ENCODE measurements around the gene ANKRD23. TPM values are rescaled to one million over a fixed set of nuclear protein-coding genes. Genes with fewer than 3 reads are reported as not detected.

ANKRD23 gene
- total and polyA plus RNA-seq, 2 of the 13 experiments (the other 11 are each of a cell fraction or from before 2014, with no cell fraction given), result 1.5 to 1.6 TPM

DNA sequence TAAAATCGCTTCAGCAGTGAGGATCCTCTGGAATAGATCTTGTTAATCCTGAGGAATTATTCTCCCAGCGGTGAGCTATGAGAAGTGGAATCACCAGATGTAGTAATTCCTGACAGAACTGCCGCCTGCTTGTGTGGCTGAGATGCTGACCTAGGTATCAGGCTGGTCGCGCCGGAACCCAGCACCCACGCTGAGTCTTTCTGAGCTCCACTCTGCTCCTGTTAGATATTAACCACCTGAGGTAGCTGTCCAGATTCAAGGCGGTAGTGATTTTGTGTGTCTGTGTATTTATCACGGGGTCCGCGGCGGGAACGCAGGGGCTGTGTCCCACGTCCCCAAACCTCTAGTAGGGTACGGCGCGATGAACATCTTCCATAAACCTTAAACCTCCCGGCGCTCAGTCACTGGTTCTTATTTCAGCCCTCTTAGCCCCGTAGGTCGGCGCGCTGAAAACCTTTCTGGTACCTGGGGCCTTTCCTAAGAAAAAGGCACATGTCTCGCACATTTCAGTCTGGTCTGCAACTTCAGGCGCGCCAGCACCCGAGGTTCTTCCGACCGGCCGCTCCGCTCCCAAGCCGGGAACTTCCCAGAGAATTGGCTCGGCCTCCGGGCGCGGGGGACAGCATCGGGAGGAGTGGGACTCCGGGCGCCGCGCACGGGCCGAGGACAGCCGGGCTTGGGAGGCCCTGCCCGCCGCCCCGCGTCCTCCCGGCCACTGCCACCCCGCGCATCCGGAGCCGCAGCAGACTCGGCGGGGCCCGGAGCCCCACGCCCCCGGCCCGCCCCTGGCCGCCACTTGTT, 28.3 kb downstream of the ANKRD23 start (continued):
- TF ChIP-seq GMEB2 (CRISPR knock-in tag; IDR thresholded peaks at IDR 0.05; ENCODE audit: low read depth) (no peak), NRL (CRISPR knock-in tag; IDR thresholded peaks at IDR 0.05; ENCODE audit: borderline replicate concordance) (no peak), TFDP1 (CRISPR knock-in tag; IDR thresholded peaks at IDR 0.05; ENCODE audit: borderline replicate concordance) (no peak), ZNF354B (CRISPR knock-in tag; IDR thresholded peaks at IDR 0.05) (no peak), KDM1A (CRISPR knock-in tag; IDR thresholded peaks at IDR 0.05) (no peak), GTF3A (CRISPR knock-in tag; conservative IDR thresholded peaks at IDR 0.05) (peak; percentile 65; the same call in 1 of the 2 replicates), SMYD3 (CRISPR knock-in tag; IDR thresholded peaks at IDR 0.05) (no peak), SALL2 (CRISPR knock-in tag; IDR thresholded peaks at IDR 0.05) (peak; percentile 47; the same call in 1 of the 2 replicates), ZNF34 (CRISPR knock-in tag; IDR thresholded peaks at IDR 0.05; ENCODE audit: borderline replicate concordance) (0 out of 2 replicates have a peak, but pooled peaks have one; percentile 49), MIER3 (CRISPR knock-in tag; IDR thresholded peaks at IDR 0.05; ENCODE audit: borderline replicate concordance) (no peak), ELK4 (CRISPR knock-in tag; IDR thresholded peaks at IDR 0.05; ENCODE audit: borderline replicate concordance) (no peak), TGIF2 (CRISPR knock-in tag; IDR thresholded peaks at IDR 0.05) (0 out of 2 replicates have a peak, but pooled peaks have one; percentile 10), HNF1A (IDR thresholded peaks at IDR 0.05; ENCODE audit: low read depth) (0 out of 2 replicates have a peak, but pooled peaks have one; percentile 19), HNF1A (CRISPR knock-in tag; IDR thresholded peaks at IDR 0.05; ENCODE audit: borderline replicate concordance) (no peak; the same call in 1 of the 2 replicates), ZNF644 (CRISPR knock-in tag; IDR thresholded peaks at IDR 0.05; ENCODE audit: low read depth) (no peak), ZNF570 (CRISPR knock-in tag; IDR thresholded peaks at IDR 0.05; ENCODE audit: borderline replicate concordance) (no peak)
- TF ChIP-seq, protein P1, sequence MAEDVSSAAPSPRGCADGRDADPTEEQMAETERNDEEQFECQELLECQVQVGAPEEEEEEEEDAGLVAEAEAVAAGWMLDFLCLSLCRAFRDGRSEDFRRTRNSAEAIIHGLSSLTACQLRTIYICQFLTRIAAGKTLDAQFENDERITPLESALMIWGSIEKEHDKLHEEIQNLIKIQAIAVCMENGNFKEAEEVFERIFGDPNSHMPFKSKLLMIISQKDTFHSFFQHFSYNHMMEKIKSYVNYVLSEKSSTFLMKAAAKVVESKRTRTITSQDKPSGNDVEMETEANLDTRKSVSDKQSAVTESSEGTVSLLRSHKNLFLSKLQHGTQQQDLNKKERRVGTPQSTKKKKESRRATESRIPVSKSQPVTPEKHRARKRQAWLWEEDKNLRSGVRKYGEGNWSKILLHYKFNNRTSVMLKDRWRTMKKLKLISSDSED (CRISPR knock-in tag; IDR thresholded peaks at IDR 0.05), result no peak

Measured in HepG2 (cell line).